Retinal pigment epithelial cell (primary cell): ENCODE results near the gene OBSL1.

Experiments
- DNase-seq: peaks from one replicate; pipeline ENCODE4 v3.0.0-alpha.2; 2010; ENCODE audit warnings: low read depth
- H3K4me3 ChIP-seq: 2 replicates; pipeline ENCODE4 v1.5.1; 2011; ENCODE audit warnings: mild to moderate bottlenecking, low read length, control low read depth, moderate library complexity
- CTCF ChIP-seq: conservative IDR thresholded peaks from 2 replicates; pipeline ENCODE4 v1.5.1; 2011; ENCODE audit warnings: low read depth, low read length, control low read depth, inconsistent platforms

The OBSL1 gene

GRCh38 chr2:219510512-219511135, 60.7 kb downstream of the OBSL1 start:
- TF ChIP-seq CTCF: no peak
- no peak for DNase-seq
- no peak overlapping the region for H3K4me3 ChIP-seq

DNA sequence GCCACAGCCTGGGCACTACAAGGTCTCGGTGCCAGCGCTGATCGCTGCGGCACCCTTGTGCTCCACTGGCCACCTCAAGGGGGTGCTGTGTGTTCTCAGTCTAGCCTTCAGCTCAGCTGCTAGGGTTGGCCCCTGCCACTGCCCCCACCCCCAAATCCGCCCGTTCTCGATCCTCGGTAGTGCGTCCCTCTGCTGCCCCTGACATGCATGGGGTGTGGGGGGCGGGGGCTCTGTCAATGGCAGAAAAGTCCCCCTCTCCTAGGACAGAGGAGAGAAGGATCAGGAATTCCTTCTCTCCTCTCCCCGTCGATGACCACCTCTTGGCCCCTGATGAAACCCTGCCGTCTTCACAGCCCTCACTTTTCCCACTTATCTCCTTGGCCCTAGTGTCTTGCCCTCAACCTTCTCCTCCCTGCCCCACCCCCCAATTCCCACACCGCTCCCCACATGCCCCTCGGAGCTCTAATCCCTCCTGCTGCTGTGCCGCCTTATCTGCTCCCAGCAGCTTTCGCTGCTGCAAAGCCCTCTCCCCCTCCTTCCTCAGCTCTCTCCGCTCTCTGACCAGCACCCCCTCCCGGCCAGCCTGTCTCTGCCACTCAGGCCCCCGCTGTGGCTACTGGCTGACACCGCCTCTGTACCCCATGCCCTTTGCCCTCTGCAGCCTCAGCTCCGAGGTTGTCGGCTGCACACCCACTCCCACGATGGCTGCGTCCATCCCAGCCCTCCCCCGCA, 61.4 kb downstream of the OBSL1 start:
- peak; percentile 87 for TF ChIP-seq CTCF
- DNase-seq: peak; percentile 36
- H3K4me3 ChIP-seq: peak overlapping the region; percentile 37

- H3K4me3 ChIP-seq: no peak overlapping the region
- no peak for DNase-seq
- TF ChIP-seq CTCF: no peak
Measured at GRCh38 chr2:219508971-219509779, 62.2 kb downstream of the OBSL1 start.

DNA sequence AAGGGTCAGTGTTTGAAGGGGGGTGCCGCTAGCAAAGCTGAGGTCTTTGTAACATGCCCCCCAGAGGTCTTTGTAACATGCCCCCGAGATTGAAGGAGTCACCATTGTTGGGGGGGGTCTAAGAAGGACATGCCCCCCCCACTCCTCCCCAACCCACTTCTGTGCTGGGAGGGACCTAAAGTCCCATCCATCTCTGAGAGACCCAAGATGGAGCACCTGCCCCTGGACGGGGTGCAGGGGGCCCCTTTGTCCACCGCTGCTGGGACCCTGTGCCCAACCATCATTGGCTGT, 63.0 kb downstream of the OBSL1 start:
- no peak overlapping the region for H3K4me3 ChIP-seq
- TF ChIP-seq CTCF: no peak

DNA sequence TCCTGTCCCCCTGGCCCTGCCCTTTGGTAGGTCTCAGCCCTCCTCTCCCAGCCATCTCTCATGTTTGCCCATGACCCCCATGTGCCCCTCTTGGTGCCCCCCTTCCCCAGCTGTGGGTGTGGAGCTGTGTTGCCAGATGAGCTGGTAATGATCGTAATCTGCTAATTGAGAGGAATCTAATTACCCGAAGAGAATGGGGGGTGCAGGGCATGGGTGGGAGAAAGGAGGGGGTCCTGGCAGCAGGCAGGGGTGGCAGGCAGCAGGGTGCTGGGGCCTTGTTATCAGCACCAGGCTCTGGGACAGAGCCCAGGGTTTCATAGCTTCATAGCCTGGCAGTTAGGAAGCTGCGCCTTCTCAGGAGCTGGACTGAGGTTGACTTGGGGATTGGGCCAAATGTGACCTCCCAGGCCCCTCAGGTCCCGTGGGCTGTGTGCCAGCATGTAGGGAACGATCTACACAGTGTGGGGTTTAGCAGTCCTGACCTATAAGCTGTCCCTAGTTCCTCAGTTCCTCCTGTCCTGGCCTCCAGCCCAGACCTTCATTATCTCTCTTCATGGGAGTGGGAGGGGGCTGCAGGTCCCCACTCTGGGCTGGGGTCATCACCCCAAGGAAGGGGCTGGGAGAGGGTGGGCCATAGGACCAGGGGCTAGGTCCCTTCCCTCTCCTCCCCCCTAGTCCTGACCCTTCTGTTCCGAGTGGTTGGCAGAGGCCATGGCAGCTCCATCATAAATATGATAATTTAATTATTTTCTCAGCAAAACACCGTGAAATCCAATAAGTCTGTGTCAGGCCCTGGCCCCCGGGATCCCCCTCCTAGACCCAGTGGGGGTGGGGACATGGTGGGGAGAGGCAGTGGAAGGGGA, 63.5 kb downstream of the OBSL1 start:
- DNase-seq: no peak
- TF ChIP-seq CTCF: no peak
- H3K4me3 ChIP-seq: no peak overlapping the region

More for the DNA sequence above, 63.0 kb downstream of the OBSL1 start:
- no peak for DNase-seq

DNA sequence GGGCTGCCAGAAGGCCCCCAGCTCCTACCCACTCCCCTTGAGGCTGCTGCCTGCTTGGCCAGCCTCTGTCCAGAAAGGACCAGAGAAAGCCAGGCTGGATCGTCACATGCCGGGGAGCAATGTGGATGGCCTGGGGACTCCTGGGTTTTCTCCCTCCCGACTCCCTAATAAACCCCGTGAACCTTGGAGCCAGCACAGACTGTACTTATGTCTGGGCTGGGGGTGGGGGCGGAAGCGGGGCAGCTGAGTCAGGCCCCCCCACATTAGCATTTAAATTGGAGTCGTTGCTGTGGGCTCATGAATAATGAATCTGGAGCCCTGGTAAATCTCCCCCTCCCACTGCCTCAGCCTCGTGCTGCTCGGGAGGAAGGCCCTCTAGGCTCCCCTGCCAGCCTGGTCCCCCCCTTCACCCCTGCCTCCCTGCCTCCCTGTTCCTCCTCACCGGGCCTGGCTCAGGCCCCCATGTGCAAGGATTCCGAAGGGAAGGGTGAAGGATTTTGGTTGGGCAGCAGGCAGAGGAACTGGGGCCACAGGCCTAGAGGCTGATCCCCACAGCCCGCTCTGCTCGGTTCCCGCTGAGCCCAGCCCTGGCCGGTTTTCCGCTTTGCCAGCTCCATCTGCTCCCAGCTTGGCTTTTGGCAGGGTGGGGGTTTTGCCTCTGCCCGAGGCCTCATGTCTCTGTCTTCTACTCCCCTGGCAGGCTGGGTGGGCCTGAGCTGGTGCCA, 64.4 kb downstream of the OBSL1 start:
- DNase-seq: no peak
- no peak for TF ChIP-seq CTCF
- no peak overlapping the region for H3K4me3 ChIP-seq
